Islet precursor cell (in vitro differentiated cells): ENCODE data around the gene ING5.
"Not testable (repeated sequence)": the region's sequence is repeated elsewhere in the genome, so short reads cannot be mapped to it uniquely, and the experiment has no call there.

Experiments used
- DNase-seq: peaks from one replicate; pipeline ENCODE4 v3.0.0-alpha.2; 2018

The ING5 gene

GRCh38 chr2:241741016-241741415 lies 39.2 kb downstream of the ING5 start:
- no peak for DNase-seq

- no peak for DNase-seq
Observed at GRCh38 chr2:241742320-241742939, 40.6 kb downstream of the ING5 start.

- DNase-seq, result not testable (repeated sequence)
Observed at GRCh38 chr2:241743008-241743407, 41.2 kb downstream of the ING5 start.

GRCh38 chr2:241743620-241744019 lies 41.8 kb downstream of the ING5 start:
- DNase-seq, result no peak

DNA sequence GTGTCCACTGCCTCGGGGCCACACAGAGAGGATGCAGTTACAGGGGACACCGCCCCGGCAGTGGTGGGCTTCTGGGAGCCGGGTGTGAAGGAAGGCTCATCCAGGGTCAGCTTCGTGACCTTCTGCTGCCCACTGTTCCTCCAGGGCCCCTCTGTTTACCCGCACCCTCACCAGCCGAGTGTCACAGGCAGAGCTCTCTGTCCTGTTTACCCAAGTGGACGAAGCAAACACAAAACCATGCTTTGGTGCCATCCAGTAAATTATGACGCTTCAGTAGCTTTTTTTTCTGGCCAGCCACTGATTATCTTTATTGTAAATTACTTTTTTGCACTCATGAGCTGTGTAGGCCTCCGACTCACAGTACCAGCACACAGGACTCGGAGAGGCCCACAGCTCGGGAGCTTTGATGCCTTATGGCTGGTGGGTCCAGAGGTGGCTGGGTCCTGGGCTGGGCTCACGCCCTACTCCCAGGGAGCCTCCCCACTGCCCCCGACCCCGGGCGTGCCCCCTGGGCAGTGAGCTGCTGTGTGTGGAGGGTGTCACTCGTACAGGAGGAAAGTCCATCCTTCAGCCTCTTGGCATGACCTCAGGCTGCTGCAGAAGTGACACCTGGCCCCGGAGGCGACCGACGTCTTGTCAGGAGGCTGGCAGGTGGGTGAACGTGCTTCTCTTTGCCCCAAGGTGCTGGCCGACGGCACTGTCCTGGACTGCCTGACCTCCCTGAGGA lies 42.4 kb downstream of the ING5 start:
- DNase-seq, result no peak

DNA sequence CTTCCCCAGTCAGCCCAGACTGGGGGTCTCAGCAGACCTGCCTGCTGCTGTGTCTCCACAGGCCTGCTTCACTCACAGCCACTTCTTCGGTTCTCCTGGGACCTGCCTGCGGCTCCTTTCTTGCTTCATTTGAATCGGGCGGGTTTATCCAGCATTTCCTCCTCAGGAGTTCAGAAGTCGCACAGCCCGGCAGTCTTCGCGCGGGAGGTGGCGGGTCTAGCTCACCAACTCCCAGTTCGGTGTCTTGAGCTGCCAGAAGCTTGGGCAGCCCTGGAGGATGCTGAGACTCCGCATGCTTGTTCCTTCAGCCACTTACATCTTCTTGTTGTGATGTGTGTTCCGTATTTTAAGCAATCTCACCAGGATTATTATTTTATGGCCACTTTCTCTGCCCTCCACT lies 43.4 kb downstream of the ING5 start:
- DNase-seq, result no peak

- no peak for DNase-seq
Observed at GRCh38 chr2:241746084-241746483, 44.2 kb downstream of the ING5 start.

DNA sequence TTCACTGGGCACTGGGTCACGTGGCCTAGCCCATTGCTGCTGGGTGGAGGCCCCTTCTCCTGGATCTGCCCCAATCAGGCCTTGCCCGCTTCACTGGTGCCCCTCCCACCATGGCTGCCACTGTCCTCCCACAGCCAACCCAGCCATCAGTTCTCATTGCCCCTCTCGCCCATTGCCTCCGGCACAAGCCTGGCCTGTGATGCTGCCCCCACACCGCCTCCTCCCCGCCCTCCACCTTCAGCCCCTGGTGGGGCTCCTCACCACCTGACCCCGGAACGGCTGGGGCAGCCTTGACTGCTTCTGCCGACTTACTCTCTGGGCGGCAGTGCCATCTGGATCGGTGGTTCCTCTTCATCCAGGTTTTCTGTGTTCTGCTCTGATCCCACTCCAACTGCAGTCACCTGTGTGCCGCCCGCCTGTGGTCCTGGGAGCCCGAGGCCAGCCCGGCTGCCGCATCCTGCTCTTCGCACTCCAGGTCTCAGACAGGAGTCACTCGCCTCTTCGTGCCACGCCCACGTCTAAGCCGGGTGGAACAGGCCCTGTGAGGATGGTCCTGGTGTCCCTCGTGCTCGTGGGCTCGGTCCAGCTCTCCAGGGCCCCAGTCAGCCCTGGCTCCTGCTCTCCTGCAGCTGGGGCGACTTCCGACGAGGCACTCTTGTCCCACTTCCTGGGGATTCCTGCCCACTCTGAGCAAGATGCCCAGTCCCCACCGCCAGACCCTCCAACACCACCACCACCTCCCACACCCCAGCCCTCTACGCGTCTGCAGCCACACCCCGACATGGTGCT lies 46.8 kb downstream of the ING5 start:
- no peak for DNase-seq

DNA sequence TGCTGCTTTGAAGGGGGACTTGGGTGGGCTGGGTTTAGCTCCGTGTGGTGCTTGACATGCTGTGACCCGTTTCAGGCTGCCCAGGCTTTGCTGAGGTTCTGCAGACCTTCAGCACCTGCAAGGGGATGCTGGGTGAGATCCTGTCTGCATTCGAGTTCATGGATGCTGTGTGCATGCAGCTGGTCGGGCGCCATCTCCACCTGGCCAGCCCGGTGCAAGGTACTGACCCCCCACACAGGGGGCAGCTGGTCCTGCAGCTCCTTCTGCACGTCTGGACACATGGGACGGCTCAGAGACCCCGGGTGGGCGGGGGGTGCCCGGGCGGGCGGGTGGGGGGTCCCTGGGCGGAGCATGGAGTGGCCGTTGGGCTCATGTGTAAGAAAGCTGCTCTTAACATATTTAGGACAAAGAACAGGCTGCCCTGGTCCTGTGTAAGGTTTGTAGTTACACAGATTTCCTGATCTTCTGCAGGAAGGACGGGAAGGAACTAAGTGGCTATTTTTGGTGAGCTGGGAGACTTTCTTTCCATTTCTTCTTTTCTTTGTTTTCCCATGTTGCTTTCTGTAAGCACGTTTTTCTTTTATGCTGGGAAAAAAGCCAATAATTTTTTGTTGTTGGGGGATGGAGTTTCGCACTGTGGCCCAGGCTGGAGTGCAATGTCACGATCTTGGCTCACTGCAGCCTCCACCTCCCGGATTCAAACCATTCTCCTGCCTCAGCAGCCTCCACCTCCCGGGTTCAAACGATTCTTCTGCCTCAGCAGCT lies 48.4 kb downstream of the ING5 start:
- no peak for DNase-seq

GRCh38 chr2:241751152-241751551 lies 49.3 kb downstream of the ING5 start:
- DNase-seq, result no peak

DNA sequence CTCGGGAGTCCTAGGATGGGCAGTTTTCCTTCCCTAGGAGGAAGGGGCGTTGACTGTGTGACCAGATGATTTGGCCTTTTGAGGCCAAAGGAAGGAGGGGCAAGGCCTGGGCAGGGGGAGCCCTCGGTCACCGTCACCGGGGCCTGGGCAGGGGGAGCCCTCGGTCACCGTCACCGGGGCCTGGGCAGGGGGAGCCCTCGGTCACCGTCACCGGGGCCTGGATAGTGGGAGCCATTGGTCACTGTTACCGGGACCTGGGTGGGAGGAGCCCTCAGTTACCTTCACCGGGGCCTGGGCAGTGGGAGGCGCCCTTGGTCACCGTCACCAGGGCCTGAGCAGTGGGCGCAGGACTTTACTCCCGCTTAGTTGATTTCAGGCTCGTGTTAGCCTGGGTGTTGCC lies 49.9 kb downstream of the ING5 start:
- DNase-seq, result no peak

DNA sequence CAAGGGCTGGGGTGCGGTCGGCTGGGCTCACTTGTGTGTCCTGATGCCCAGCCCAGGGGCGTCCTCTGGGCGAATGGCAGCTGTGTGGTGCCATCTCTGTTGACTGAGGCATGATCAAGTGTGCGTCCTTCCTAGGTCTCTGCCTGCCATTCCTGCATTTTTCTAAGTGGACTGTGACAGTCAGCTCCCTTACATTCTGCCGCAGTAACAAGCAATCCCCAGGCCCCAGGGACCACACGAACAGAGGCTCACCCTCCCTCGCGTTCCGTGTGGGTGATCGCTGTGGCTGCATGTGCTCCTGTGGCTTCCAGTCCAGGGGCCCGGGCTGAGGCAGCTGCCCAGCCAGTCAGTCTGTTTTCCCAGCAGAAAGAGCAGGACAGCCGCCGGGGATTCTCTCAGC lies 50.4 kb downstream of the ING5 start:
- DNase-seq, result no peak

DNA sequence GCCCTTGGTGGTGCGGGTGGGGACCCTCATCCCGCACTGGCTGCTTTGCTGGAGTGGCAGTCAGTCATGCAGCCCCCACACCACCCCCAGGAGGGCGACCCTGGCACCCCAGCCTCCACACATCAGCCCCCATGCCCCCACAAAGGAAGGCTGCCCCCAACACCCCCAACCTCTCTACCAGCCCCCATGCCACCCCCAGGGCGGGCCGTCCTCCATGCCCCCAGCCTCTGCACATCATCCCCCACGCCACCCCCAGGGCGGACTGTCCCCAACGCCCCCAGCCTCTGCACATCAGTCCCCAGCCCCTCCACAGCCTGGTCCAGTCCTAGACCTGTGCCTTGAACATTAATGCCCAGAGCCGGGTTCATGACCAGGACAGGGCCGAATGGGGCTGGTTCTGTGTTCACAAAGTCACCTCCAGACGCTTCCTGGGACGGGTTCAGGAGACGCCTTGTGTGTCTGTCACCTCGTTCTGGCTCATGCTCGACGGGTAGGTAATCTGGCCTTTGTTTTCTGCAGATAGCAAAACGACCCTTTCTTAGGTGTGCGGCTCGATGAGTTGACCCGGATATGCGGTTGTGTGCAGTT lies 50.9 kb downstream of the ING5 start:
- DNase-seq, result no peak

GRCh38 chr2:241753493-241753892 lies 51.7 kb downstream of the ING5 start:
- DNase-seq, result no peak

GRCh38 chr2:241754042-241754441 lies 52.2 kb downstream of the ING5 start:
- DNase-seq, result no peak

DNA sequence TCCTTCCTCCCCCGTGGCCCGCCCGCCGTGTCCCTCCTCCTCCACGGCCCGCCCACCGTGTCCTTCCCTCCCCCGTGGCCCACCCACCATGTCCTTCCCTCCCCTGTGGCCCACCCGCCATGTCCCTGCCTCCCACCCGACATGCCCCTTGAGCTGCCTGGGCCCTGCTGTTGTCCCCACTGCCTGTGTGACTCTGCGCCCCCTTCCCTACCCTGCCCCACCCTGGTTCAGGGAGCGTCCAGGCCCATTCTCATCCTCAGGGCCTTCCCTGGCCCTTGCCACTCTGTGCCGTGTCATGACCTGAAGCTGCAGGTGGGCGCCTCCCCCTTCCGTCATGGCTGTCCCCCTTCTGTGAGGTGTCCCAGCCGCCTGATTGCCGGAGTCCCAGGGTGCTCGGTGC lies 53.3 kb downstream of the ING5 start:
- no peak for DNase-seq

- no peak for DNase-seq
Observed at GRCh38 chr2:241755777-241756176, 53.9 kb downstream of the ING5 start.

GRCh38 chr2:241759067-241759807 lies 57.4 kb downstream of the ING5 start:
- DNase-seq, result no peak

GRCh38 chr2:241759893-241760292 lies 58.1 kb downstream of the ING5 start:
- not testable (repeated sequence) for DNase-seq

DNA sequence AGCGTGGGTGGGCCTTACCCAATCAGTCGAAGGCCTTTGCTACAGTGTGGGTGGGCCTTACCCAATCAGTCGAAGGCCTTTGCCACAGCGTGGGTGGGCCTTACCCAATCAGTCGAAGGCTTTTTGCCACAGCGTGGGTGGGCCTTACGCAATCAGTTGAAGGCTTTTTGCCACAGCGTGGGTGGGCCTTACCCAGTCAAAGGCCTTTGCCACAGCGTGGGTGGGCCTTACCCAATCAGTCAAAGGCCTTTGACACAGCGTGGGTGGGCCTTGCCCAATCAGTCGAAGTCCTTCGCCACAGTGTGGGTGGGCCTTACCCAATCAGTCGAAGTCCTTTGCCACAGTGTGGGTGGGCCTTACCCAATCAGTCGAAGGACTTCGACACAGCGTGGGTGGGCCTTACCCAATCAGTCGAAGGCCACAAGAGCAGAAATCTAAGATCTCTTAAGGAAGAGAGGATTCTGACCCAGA lies 58.5 kb downstream of the ING5 start:
- no peak for DNase-seq

- DNase-seq, result peak; percentile 51
Observed at GRCh38 chr2:241762321-241762932, 60.6 kb downstream of the ING5 start.
